Liver (tissue), 9 donors: ENCODE data around the gene MAPKBP1. TPM values are rescaled to one million over a fixed set of nuclear protein-coding genes. Genes with fewer than 3 reads are reported as not detected.

ENCODE experiments used
- DNase-seq: peaks from one replicate; pipeline ENCODE4 v3.0.0-alpha.2; 2017; ENCODE audit warnings: low spot score
- H3K27ac ChIP-seq, 2 donors: one replicate each; pipeline ENCODE4 v1.7.0; 2013; ENCODE audit warnings: inconsistent platforms in 2 of 2, low read length in 2 of 2, control low read depth in 1 of 2, low read depth in 1 of 2, mild to moderate bottlenecking in 1 of 2
- H3K27me3 ChIP-seq, 4 donors: one replicate each; pipeline versions ENCODE4 v1.6.1 to v1.7.0; 2013; ENCODE audit warnings: low read length in 3 of 4, inconsistent platforms in 1 of 4, mild to moderate bottlenecking in 1 of 4, moderate library complexity in 1 of 4; ENCODE audit not compliant: control insufficient read depth in 4 of 4, insufficient read depth in 4 of 4
- H3K36me3 ChIP-seq, 4 donors: one replicate each; pipeline versions ENCODE4 v1.6.1 to v1.7.0; 2013; ENCODE audit warnings: low read length in 3 of 4, mild to moderate bottlenecking in 3 of 4, low read depth in 1 of 4, moderate library complexity in 1 of 4; ENCODE audit not compliant: control insufficient read depth in 4 of 4, insufficient read depth in 3 of 4
- H3K4me1 ChIP-seq, 4 donors: one replicate each; pipeline versions ENCODE4 v1.6.1 to v1.7.0; 2013; ENCODE audit warnings: low read length in 3 of 4, mild to moderate bottlenecking in 3 of 4, moderate library complexity in 1 of 4; ENCODE audit not compliant: control insufficient read depth in 4 of 4, insufficient read depth in 4 of 4
- H3K4me3 ChIP-seq, 3 donors: one replicate each; pipeline versions ENCODE4 v1.6.1 to v1.7.0; 2013; ENCODE audit warnings: low read length in 3 of 3, control low read depth in 1 of 3, low read depth in 1 of 3, mild to moderate bottlenecking in 1 of 3
- H3K9ac ChIP-seq, 2 donors: one replicate each; pipeline ENCODE4 v1.7.0; 2013; ENCODE audit warnings: low read length in 2 of 2, mild to moderate bottlenecking in 2 of 2, moderate library complexity in 2 of 2, control low read depth in 1 of 2, low read depth in 1 of 2
- H3K9me3 ChIP-seq, 4 donors: one replicate each; pipeline versions ENCODE4 v1.6.1 to v1.7.0; 2013; ENCODE audit warnings: low read length in 3 of 4; ENCODE audit not compliant: control insufficient read depth in 4 of 4
- EGR1 ChIP-seq, 2 donors: IDR thresholded peaks; 2 replicates each; pipeline ENCODE4 v1.6.1; 2016 to 2018; ENCODE audit warnings: antibody characterized with exemption in 2 of 2, low read depth in 2 of 2
- FOXA1 ChIP-seq: IDR thresholded peaks from 2 replicates; pipeline ENCODE4 v1.6.1; 2016; ENCODE audit warnings: antibody characterized with exemption
- FOXA2 ChIP-seq: IDR thresholded peaks from 2 replicates; pipeline ENCODE4 v1.6.1; 2016; ENCODE audit warnings: antibody characterized with exemption
- GABPA ChIP-seq, 2 donors: IDR thresholded peaks in 1 of 2; conservative IDR thresholded peaks in 1 of 2; 2 replicates each; pipeline ENCODE4 v1.6.1; 2016; ENCODE audit warnings: antibody characterized with exemption in 2 of 2, mild to moderate bottlenecking in 1 of 2, moderate library complexity in 1 of 2
- HNF4A ChIP-seq, 2 donors: conservative IDR thresholded peaks; 2 replicates each; pipeline ENCODE4 v1.6.1; 2016; ENCODE audit warnings: antibody characterized with exemption in 2 of 2, mild to moderate bottlenecking in 2 of 2
- HNF4G ChIP-seq: IDR thresholded peaks from 2 replicates; pipeline ENCODE4 v1.6.1; 2016; ENCODE audit warnings: antibody characterized with exemption
- JUND ChIP-seq, 2 donors: IDR thresholded peaks; 2 replicates each; pipeline ENCODE4 v1.6.1; 2016; ENCODE audit warnings: antibody characterized with exemption in 2 of 2
- NR2F2 ChIP-seq: IDR thresholded peaks from 2 replicates; pipeline ENCODE4 v1.6.1; 2016; ENCODE audit warnings: antibody characterized with exemption
- RAD21 ChIP-seq, 2 donors: IDR thresholded peaks; 2 replicates each; pipeline ENCODE4 v1.6.1; 2016; ENCODE audit warnings: antibody characterized with exemption in 2 of 2, mild to moderate bottlenecking in 2 of 2
- RXRA ChIP-seq, 2 donors: IDR thresholded peaks; 2 replicates each; pipeline ENCODE4 v1.6.1; 2017 to 2018; ENCODE audit warnings: antibody characterized with exemption in 2 of 2, mild to moderate bottlenecking in 1 of 2
- SP1 ChIP-seq: IDR thresholded peaks from 2 replicates; pipeline ENCODE4 v1.6.1; 2018; ENCODE audit warnings: antibody characterized with exemption, mild to moderate bottlenecking
- TAF1 ChIP-seq: conservative IDR thresholded peaks from 2 replicates; pipeline ENCODE4 v1.6.1; 2016; ENCODE audit warnings: antibody characterized with exemption, mild to moderate bottlenecking
- YY1 ChIP-seq: IDR thresholded peaks from 2 replicates; pipeline ENCODE4 v1.6.1; 2016; ENCODE audit warnings: antibody characterized with exemption, mild to moderate bottlenecking
- whole genome bisulfite sequencing: extraction: QIAGEN DNeasy Blood & Tissue Kit; methylation state at CpG from one replicate; pipeline ENCODE4 v1.1.7; 2013; 5-methylcytosine and 5-hydroxymethylcytosine counted together
- polyA plus RNA-seq, 2 donors: library from polyadenylated mRNA; stranded (reverse) in 1 of 2; unstranded in 1 of 2; fragments of 200-250 nt in 1 of 2; fragments of >200 nt in 1 of 2; fragmentation: Nextera tagmentation in 1 of 2; extraction: Ambion mirVana in 1 of 2; gene quantifications; one replicate each; pipeline versions ENCODE4 v1.2.1 to v1.2.3, GENCODE V29; 2013 to 2015
- total RNA-seq, 2 donors: library from RNA; depleted of rRNA; stranded (reverse); fragments of >200 nt; gene quantifications; one replicate each; pipeline ENCODE4 v1.2.3, GENCODE V29; 2014
- TF ChIP-seq, protein P1 (sequence below): IDR thresholded peaks from 2 replicates; pipeline ENCODE4 v1.6.1; 2016; ENCODE audit warnings: antibody characterized with exemption
- TF ChIP-seq, protein P2 (sequence below): IDR thresholded peaks from 2 replicates; pipeline ENCODE4 v1.6.1; 2016; ENCODE audit warnings: antibody characterized with exemption
- TF ChIP-seq, protein P3 (sequence below): IDR thresholded peaks from 2 replicates; pipeline ENCODE4 v1.6.1; 2016; ENCODE audit warnings: antibody characterized with exemption
- TF ChIP-seq, protein P4 (sequence below): IDR thresholded peaks from 2 replicates; pipeline ENCODE4 v1.6.1; 2016; ENCODE audit warnings: antibody characterized with exemption, mild to moderate bottlenecking
- TF ChIP-seq, protein P5 (sequence below): fragments of 150-350 bp; IDR thresholded peaks from 2 replicates; pipeline ENCODE4 v1.5.1; 2017; ENCODE audit warnings: improper control_type of control experiment, low read depth, low read length; ENCODE audit not compliant: missing input control
- donor health status: healthy.
- donor health status: healthy.
- donor health status: healthy.
- donor health status: healthy.
- donor health status: healthy.

Gene MAPKBP1
- total and polyA plus RNA-seq, 4 donors = 0.89 to 10.3 (median 2.7) TPM

DNA sequence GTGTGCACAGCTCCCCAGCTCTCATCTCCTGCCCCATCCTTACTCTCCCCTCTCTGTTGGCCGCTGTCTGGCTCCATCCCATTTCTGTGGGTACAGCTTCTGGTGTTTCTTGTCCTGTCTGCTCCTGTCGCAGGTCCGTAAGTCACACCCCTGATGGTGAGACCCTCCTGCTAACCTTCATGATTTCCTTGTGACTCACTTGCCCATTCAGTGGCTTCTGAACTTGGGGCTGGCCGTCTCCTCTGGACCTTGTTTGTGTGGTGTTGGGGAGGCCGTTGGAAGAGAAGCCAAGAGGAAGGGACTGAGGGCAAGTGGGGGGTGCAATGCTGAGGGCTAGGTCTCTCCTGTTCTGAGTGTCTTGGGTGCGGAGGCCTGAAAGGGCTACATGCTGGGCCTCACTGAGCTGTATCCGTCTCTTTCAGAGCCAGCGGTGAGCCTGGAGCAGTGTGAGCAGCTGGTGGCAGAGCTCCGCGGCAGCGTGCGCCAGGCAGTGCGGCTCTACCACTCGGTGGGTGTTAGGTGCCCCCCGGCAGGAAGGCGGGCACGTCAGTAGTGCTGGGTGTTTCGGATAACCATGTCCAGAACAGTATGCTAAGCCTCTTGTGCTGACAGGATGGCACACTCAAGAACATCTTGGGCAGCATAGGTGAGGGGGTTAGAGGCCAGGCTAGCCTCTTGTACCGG, 49.9 kb downstream of the MAPKBP1 start:
- TF ChIP-seq JUND (IDR thresholded peaks at IDR 0.05) (no peak), FOXA2 (no peak), NR2F2 (no peak), RXRA (IDR thresholded peaks at IDR 0.05) (no peak), TAF1 (no peak), FOXA1 (no peak), SP1 (no peak), EGR1 (IDR thresholded peaks at IDR 0.05; ENCODE audit: low read depth in 2 of 2) (no peak), HNF4G (no peak), RAD21 (IDR thresholded peaks at IDR 0.05) (no peak), GABPA (IDR thresholded peaks at IDR 0.05 in 1 of 2, conservative IDR thresholded peaks at IDR 0.05 in 1 of 2) (no peak), YY1 (no peak), HNF4A (conservative IDR thresholded peaks at IDR 0.05) (no peak)
- TF ChIP-seq, protein P1, sequence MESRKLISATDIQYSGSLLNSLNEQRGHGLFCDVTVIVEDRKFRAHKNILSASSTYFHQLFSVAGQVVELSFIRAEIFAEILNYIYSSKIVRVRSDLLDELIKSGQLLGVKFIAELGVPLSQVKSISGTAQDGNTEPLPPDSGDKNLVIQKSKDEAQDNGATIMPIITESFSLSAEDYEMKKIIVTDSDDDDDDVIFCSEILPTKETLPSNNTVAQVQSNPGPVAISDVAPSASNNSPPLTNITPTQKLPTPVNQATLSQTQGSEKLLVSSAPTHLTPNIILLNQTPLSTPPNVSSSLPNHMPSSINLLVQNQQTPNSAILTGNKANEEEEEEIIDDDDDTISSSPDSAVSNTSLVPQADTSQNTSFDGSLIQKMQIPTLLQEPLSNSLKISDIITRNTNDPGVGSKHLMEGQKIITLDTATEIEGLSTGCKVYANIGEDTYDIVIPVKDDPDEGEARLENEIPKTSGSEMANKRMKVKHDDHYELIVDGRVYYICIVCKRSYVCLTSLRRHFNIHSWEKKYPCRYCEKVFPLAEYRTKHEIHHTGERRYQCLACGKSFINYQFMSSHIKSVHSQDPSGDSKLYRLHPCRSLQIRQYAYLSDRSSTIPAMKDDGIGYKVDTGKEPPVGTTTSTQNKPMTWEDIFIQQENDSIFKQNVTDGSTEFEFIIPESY = no peak
- TF ChIP-seq, protein P2, sequence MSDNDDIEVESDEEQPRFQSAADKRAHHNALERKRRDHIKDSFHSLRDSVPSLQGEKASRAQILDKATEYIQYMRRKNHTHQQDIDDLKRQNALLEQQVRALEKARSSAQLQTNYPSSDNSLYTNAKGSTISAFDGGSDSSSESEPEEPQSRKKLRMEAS = no peak
- TF ChIP-seq, protein P3, sequence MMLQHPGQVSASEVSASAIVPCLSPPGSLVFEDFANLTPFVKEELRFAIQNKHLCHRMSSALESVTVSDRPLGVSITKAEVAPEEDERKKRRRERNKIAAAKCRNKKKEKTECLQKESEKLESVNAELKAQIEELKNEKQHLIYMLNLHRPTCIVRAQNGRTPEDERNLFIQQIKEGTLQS = no peak
- TF ChIP-seq, protein P4, sequence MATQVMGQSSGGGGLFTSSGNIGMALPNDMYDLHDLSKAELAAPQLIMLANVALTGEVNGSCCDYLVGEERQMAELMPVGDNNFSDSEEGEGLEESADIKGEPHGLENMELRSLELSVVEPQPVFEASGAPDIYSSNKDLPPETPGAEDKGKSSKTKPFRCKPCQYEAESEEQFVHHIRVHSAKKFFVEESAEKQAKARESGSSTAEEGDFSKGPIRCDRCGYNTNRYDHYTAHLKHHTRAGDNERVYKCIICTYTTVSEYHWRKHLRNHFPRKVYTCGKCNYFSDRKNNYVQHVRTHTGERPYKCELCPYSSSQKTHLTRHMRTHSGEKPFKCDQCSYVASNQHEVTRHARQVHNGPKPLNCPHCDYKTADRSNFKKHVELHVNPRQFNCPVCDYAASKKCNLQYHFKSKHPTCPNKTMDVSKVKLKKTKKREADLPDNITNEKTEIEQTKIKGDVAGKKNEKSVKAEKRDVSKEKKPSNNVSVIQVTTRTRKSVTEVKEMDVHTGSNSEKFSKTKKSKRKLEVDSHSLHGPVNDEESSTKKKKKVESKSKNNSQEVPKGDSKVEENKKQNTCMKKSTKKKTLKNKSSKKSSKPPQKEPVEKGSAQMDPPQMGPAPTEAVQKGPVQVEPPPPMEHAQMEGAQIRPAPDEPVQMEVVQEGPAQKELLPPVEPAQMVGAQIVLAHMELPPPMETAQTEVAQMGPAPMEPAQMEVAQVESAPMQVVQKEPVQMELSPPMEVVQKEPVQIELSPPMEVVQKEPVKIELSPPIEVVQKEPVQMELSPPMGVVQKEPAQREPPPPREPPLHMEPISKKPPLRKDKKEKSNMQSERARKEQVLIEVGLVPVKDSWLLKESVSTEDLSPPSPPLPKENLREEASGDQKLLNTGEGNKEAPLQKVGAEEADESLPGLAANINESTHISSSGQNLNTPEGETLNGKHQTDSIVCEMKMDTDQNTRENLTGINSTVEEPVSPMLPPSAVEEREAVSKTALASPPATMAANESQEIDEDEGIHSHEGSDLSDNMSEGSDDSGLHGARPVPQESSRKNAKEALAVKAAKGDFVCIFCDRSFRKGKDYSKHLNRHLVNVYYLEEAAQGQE = no peak
- TF ChIP-seq, protein P5, sequence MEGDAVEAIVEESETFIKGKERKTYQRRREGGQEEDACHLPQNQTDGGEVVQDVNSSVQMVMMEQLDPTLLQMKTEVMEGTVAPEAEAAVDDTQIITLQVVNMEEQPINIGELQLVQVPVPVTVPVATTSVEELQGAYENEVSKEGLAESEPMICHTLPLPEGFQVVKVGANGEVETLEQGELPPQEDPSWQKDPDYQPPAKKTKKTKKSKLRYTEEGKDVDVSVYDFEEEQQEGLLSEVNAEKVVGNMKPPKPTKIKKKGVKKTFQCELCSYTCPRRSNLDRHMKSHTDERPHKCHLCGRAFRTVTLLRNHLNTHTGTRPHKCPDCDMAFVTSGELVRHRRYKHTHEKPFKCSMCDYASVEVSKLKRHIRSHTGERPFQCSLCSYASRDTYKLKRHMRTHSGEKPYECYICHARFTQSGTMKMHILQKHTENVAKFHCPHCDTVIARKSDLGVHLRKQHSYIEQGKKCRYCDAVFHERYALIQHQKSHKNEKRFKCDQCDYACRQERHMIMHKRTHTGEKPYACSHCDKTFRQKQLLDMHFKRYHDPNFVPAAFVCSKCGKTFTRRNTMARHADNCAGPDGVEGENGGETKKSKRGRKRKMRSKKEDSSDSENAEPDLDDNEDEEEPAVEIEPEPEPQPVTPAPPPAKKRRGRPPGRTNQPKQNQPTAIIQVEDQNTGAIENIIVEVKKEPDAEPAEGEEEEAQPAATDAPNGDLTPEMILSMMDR = no peak
- H3K4me3 ChIP-seq = no peak overlapping the region
- peaks cover 0 to 11% (median 11%) of the 10 kb centered on the region in 4 donors for H3K4me1 ChIP-seq
- WGBS = 97% methylated on average over 19 of the region's 19 CpGs
- H3K36me3 ChIP-seq = peaks cover 0 to 23% (median 5%) of the 10 kb centered on the region in 4 donors
- DNase-seq = no peak
- no peak overlapping the region for H3K27ac ChIP-seq
- no peaks in the 10 kb centered on the region for H3K9me3 ChIP-seq
- H3K9ac ChIP-seq = no peak overlapping the region
- no peaks in the 10 kb centered on the region for H3K27me3 ChIP-seq
